Activated CD4-positive, alpha-beta T cell treated with anti-CD3 and anti-CD28 coated beads for 24 hours (primary cell): ENCODE results near the gene TMEM121.
"Not testable (repeated sequence)": the region's sequence is repeated elsewhere in the genome, so short reads cannot be mapped to it uniquely, and the experiment has no call there.

Experiments used
- DNase-seq, 2 donors: peaks; one replicate each; pipeline ENCODE4 v3.0.0-alpha.2; 2020; ENCODE audit warnings: low read depth in 2 of 2

The TMEM121 gene

DNA sequence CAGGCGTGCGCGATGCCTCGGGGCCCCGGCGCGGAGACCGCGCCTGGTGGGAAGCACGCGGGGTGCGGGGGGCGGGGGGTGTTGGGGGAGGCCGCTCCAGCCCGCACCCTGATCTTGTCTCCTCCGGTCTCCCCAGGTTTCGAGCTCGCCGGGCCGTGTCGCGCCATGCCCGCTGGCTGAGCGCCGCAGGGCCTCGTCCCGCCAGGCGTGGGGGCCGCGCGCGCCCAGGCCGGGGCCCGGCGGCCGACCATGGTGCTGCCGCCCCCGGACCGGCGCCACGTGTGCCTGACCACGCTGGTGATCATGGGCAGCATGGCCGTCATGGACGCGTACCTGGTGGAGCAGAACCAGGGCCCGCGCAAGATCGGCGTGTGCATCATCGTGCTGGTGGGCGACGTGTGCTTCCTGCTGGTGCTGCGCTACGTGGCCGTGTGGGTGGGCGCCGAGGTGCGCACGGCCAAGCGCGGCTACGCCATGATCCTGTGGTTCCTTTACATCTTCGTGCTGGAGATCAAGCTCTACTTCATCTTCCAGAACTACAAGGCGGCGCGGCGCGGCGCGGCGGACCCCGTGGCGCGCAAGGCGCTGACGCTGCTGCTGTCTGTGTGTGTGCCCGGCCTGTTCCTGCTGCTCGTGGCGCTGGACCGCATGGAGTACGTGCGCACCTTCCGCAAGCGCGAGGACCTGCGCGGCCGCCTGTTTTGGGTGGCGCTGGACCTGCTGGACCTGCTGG lies 2.4 kb downstream of the TMEM121 start:
- peak in 1 of 2 donors; percentile 31 for DNase-seq

GRCh38 chr14:105529319-105529568 lies 2.9 kb downstream of the TMEM121 start:
- no peak for DNase-seq

DNA sequence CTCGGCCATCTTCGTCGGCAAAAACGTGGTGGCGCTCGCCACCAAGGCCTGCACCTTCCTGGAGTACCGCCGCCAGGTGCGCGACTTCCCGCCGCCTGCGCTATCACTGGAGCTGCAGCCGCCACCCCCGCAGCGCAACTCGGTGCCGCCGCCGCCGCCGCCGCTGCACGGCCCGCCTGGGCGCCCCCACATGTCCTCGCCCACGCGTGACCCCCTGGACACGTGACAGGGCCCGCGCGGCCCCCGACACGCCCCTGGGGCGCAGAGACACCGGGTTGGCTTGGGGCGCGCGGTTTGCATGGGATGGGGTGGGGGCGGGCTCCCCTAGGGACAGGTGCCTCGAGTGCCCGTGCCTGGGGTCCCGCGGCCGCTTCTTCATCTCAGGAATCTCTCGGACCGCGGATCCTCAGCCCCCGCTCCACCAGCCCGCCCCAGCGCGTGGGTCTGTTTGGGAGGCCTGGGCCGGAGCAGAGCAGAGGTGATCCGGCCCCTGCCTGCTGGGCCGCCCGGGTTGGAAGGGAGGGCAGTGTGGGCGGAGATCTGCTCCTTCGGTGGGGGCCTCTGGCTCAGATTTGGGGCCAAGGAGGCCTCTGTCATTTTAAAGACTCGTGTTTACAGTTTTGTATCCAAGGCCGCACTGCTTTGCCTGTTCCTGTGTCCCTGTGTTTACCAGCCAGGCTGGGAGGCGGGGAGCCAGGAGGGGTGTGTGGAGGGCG lies 3.3 kb downstream of the TMEM121 start:
- DNase-seq: no peak

DNA sequence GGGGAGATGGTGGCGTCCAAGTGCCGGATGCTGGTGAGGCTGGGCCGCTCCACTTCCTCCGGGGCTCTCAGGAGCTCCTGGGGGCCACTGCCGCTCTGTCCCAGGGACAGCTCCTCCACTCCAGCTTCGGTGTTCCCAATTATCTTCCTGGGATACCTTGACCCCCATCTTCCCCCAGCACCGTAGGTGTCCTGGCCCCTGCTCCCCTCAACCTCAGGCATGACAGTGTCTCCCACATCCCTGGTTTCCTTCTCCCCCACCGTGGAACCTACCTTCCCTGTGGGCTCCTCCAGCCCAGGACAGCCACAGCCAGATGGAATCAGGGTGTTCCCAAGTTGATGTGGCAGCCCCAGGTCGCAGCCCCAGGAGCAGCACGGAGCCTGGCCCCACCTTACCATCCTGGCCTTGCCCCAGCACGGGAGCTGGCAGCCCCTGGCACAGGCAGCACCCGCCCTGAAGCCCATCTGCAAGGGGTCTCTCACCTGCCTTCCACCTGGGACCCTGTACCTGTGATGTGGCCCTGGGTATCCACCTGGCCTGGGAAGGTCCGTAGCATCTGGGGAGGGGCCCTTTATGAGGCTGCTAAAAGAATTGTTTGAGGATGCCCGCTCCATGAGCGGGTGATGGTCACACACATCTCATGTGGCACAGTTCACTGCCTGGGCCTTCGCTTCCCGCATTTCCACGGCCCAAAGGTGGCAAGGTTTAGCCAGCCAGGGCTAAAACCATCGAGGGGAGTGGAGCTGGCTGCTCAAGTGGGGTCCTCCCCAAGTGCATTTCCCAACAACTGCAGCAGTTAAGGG lies 4.1 kb downstream of the TMEM121 start:
- DNase-seq: no peak

DNA sequence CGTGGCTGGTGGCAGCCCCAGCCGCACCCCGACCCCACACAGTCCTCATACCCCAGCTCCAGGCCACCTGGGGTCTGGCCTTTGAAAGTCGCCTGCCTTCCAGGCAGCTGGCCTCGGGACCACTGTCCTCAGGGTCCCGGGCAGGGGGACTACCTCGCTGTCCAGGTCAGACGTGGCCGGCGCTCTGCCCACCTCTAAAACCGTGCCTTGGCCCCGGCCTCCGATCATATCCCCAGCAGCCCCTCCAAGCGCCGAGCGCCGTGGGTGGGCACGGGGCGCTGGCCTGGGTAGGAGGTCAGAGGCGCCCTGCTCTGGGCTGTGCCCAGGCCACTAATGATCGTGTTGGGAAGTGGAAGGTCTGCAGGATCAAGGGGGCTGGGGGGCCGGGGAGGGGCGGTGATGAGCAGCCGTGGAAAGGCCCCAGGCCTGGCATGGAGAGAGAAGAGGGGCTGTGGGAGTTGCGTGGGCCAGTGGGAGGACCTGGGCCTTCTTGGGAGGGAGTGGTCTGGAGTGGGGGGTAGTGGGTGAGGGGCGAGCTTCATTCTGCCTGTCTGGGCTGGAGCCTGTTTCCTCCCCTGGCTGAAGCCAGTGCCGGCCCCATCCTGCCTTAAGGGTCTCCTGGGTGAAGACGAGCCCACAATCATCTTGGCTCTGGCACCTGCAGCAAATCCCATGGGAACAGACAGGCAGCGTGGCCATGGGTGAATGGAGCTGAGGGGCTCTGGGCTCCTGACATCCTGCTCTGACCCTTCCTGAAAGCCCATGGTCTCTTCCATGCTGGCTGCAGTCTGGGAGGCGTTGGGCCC lies 4.9 kb downstream of the TMEM121 start:
- no peak for DNase-seq

- no peak for DNase-seq
Observed at GRCh38 chr14:105531894-105532623, 5.7 kb downstream of the TMEM121 start.

- no peak for DNase-seq
Observed at GRCh38 chr14:105532735-105533141, 6.4 kb downstream of the TMEM121 start.

DNA sequence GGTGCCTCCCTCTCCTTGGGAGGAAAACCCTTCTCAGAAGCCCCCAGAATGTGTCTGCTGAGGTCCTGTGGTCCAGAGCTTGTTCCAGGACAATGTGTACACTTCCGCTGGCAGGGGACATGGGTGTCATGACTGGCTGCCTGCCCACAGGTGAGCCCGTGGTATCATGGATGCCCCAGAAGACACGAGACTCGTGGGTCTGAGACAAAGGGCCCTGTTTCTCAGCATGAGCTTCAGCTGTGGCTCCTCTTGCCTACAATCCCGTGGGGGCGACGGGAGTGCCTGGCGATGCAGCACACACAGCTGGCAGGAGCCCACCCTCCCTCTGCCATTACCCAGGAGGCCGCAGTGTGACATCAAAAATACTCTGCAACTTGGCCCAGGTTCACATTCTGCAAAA lies 7.0 kb downstream of the TMEM121 start:
- no peak for DNase-seq

DNA sequence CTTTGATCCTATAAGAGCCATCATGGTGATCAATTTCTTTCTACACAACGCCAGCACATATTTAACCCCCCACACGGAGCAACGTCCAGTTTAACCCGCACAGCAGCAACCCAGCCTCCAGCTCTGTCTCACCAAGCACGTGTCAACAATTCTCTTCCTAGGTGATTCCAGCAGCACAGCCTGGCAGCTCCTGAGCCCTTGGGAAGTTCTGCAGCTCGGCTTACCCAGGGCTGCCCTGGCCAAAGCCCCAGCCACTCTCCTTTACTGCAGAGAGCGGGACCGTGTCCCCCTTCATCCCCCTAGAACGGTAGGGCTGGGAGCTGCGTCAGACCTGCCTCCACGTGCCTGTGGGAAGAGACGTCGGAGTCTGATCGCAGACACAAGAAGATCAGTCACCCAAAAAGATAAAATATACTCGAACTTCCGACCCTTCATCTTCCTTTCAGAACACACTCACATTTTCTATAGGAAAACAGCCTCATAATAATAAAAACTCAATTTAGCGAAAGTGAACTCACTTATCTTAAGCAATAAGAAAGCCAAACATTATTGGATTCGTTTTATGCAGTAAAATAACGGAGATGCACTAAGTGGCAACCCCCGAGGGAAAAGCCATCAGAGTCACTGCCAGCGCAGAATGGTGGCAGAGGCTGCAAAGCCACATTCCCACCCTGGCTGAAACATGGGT lies 7.6 kb downstream of the TMEM121 start:
- no peak for DNase-seq

GRCh38 chr14:105534586-105534985 lies 8.2 kb downstream of the TMEM121 start:
- DNase-seq: no peak

- no peak for DNase-seq
Observed at GRCh38 chr14:105536051-105536450, 9.7 kb downstream of the TMEM121 start.

- DNase-seq: no peak
Observed at GRCh38 chr14:105536691-105537579, 10.6 kb downstream of the TMEM121 start.

GRCh38 chr14:105537580-105538474 lies 11.4 kb downstream of the TMEM121 start:
- DNase-seq: peak; percentile 59 to 63

- DNase-seq: no peak
Observed at GRCh38 chr14:105538481-105539049, 12.2 kb downstream of the TMEM121 start.

- DNase-seq: no peak
Observed at GRCh38 chr14:105540811-105541210, 14.4 kb downstream of the TMEM121 start.

- no peak for DNase-seq
Observed at GRCh38 chr14:105541218-105541875, 15.0 kb downstream of the TMEM121 start.

DNA sequence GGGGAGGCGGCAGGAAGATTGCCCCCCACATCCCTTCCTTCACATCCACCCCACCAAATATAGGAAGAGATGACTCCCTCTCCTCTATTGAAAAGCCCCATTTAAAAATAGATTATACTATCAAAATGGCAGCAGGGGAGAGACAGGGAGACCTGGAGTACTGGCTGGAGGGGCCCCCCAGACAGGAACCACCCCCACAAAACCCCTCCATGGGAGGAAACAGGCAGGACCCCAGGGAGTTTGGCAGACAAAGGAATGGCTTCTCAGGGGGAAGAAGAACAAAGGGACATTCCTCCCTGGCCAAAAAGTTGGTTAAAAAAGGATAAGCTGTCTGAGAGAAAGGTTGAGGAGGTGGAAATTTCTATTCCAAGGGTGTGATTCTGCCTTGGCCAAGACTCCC lies 19.3 kb downstream of the TMEM121 start:
- DNase-seq: not testable (repeated sequence)

DNA sequence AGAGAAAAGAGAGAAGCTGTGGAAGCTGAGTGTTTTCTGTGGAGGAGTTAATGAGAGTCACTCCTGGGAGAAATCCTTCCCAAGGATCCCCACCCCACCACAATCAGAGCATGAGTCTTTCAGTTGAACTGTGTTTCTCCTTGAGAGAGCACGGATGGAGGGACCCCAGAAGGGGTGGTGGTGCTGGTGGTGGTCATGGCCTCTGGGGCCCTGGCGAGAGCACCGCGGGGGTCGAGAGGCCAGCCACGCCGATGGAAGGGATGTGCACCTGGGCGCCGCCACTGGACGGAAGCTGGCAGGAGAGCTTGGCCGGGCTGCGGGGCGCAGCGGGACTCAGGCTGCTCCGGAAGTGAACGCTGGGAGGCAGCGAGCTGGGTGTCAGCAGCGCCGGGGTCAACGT lies 20.0 kb downstream of the TMEM121 start:
- DNase-seq: not testable (repeated sequence)
